Hepatocyte (in vitro differentiated cells): ENCODE measurements around the gene HCAR3. TPM values are rescaled to one million over a fixed set of nuclear protein-coding genes. Genes with fewer than 3 reads are reported as not detected.
"Not testable (repeated sequence)": the region's sequence is repeated elsewhere in the genome, so short reads cannot be mapped to it uniquely, and the experiment has no call there.

Experiments used
- DNase-seq: peaks from one replicate; pipeline ENCODE4 v3.0.0-alpha.2; 2016; ENCODE audit warnings: low spot score
- H2AFZ ChIP-seq: fragments of 200-600 bp; sonication (generic); 2 replicates; pipeline ENCODE4 v1.6.0; 2016; ENCODE audit warnings: antibody characterized with exemption, mild to moderate bottlenecking
- H3K27ac ChIP-seq: fragments of 200-600 bp; sonication (generic); 2 replicates; pipeline ENCODE4 v1.5.1; 2016; ENCODE audit warnings: mild to moderate bottlenecking
- H3K27me3 ChIP-seq: fragments of 200-600 bp; sonication (generic); 2 replicates; pipeline ENCODE4 v1.6.1; 2016
- H3K36me3 ChIP-seq: fragments of 200-600 bp; sonication (generic); replicated peaks from 2 replicates; pipeline ENCODE4 v1.5.1; 2016; ENCODE audit warnings: low read depth; ENCODE audit not compliant: insufficient read depth
- H3K4me1 ChIP-seq: fragments of 200-600 bp; sonication (generic); 2 replicates; pipeline ENCODE4 v1.5.1; 2016; ENCODE audit warnings: mild to moderate bottlenecking, moderate library complexity; ENCODE audit not compliant: insufficient read depth
- H3K4me2 ChIP-seq: fragments of 200-600 bp; sonication (generic); 2 replicates; pipeline ENCODE4 v1.6.0; 2016
- H3K4me3 ChIP-seq: fragments of 200-600 bp; sonication (generic); 2 replicates; pipeline ENCODE4 v1.5.1; 2016; ENCODE audit warnings: mild to moderate bottlenecking
- H3K79me2 ChIP-seq: fragments of 200-600 bp; sonication (generic); 2 replicates; pipeline ENCODE4 v1.6.0; 2017; ENCODE audit warnings: mild to moderate bottlenecking
- H3K9me2 ChIP-seq: fragments of 200-600 bp; sonication (generic); replicated peaks from 2 replicates; pipeline ENCODE4 v1.6.0; 2017; ENCODE audit warnings: mild to moderate bottlenecking; ENCODE audit not compliant: insufficient read depth
- H3K9me3 ChIP-seq: fragments of 200-600 bp; sonication (generic); 2 replicates; pipeline ENCODE4 v1.5.1; 2016; ENCODE audit warnings: low read depth, mild to moderate bottlenecking
- H4K20me1 ChIP-seq: fragments of 200-600 bp; sonication (generic); 2 replicates; pipeline ENCODE4 v1.6.0; 2016; ENCODE audit warnings: mild to moderate bottlenecking; ENCODE audit not compliant: insufficient read depth, poor library complexity, severe bottlenecking
- EZH2 ChIP-seq: fragments of 200-600 bp; sonication (generic); IDR thresholded peaks from 2 replicates; pipeline ENCODE4 v1.6.1; 2016; ENCODE audit warnings: antibody characterized with exemption, mild to moderate bottlenecking, borderline replicate concordance
- EZH2phosphoT487 ChIP-seq: fragments of 200-600 bp; sonication (generic); IDR thresholded peaks from one replicate; pipeline ENCODE4 v1.6.1; 2018; ENCODE audit warnings: antibody characterized with exemption, mild to moderate bottlenecking, low read depth, moderate library complexity; ENCODE audit not compliant: unreplicated experiment, severe bottlenecking
- WGBS: methylation state at CpG from one replicate; pipeline ENCODE4 v1.1.6; 2016; ENCODE audit warnings: low lambda C conversion rate; ENCODE audit errors: missing lambda C conversion rate; 5-methylcytosine and 5-hydroxymethylcytosine counted together
- polyA plus RNA-seq: library from polyadenylated mRNA; unstranded; fragments of >200 nt; fragmentation: Nextera tagmentation; extraction: Ambion mirVana; gene quantifications from 2 replicates; pipeline ENCODE4 v1.2.1, GENCODE V29; 2016
- total RNA-seq: library from RNA; depleted of rRNA; stranded (reverse); fragments of >200 nt; gene quantifications from 2 replicates; pipeline ENCODE4 v1.2.3, GENCODE V29; 2014
- TF ChIP-seq, protein P1 (sequence below): fragments of 200-600 bp; sonication (generic); IDR thresholded peaks from 2 replicates; pipeline ENCODE4 v1.5.1; 2016; ENCODE audit warnings: antibody characterized with exemption, mild to moderate bottlenecking; ENCODE audit not compliant: poor library complexity

Gene HCAR3
- 0.12 and 0.30 TPM in 2 replicates for total RNA-seq
- polyA plus RNA-seq = 0.34 and 1.2 TPM in 2 replicates

DNA sequence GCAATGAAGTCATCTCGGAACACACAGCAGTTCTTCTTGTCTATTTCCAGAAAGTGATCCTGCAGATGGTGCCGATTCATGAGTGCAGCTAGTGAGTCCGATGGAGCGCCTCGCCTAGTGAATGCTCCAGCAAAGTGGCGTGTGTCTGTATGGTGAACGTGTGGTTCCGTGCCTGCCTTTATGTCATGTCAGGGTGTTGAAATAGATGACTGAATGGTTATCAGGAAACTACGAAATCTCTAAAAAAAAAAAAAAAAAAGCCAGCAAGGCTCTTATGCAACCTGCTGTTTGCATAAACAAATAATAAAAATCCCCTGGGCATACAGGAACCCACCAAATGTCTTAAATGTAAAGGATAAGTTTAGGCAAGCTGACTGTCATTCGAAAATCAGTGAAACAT, at the start of gene HCAR3:
TSS of gene HCAR3 (minus strand) at position 154 of the 400 bp plus-strand sequence. CDS start at position 80, 74 bp downstream.
- H3K27ac ChIP-seq, H3K36me3 ChIP-seq, H3K4me3 ChIP-seq, H3K4me1 ChIP-seq, H4K20me1 ChIP-seq, DNase-seq, H3K79me2 ChIP-seq, H3K9me2 ChIP-seq, H3K27me3 ChIP-seq, H3K9me3 ChIP-seq, H2AFZ ChIP-seq, H3K4me2 ChIP-seq: not testable (repeated sequence)
- 87% methylated on average over 10 of the region's 10 CpGs for WGBS

DNA sequence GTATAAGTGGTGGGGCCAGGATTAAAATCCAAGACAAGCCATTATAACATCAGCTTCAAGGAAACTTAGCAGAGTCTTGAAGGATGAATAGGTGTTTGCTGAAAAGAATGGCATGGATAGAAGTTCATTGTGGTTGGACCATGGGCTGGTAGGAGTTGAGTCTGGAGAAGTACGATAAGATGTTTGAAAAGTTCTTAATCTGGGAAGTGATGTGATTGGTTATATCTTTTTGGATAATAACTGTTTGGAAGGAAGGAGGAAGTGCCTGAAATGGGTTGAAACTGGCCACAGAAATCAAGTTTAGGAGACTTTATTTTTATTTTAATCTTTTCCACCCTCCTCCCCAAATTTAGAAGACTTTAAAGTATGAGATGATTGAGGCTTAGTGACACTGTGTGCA, 41.0 kb upstream of the HCAR3 start:
- H3K9me2 ChIP-seq = no peaks in the 10 kb centered on the region
- no peak overlapping the region for H3K4me2 ChIP-seq
- H3K27me3 ChIP-seq = no peaks in the 10 kb centered on the region
- no peak for TF ChIP-seq EZH2
- no peak for TF ChIP-seq EZH2phosphoT487
- TF ChIP-seq, protein P1, sequence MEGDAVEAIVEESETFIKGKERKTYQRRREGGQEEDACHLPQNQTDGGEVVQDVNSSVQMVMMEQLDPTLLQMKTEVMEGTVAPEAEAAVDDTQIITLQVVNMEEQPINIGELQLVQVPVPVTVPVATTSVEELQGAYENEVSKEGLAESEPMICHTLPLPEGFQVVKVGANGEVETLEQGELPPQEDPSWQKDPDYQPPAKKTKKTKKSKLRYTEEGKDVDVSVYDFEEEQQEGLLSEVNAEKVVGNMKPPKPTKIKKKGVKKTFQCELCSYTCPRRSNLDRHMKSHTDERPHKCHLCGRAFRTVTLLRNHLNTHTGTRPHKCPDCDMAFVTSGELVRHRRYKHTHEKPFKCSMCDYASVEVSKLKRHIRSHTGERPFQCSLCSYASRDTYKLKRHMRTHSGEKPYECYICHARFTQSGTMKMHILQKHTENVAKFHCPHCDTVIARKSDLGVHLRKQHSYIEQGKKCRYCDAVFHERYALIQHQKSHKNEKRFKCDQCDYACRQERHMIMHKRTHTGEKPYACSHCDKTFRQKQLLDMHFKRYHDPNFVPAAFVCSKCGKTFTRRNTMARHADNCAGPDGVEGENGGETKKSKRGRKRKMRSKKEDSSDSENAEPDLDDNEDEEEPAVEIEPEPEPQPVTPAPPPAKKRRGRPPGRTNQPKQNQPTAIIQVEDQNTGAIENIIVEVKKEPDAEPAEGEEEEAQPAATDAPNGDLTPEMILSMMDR = no peak
- WGBS = 97% methylated on average over 1 of the region's 1 CpG
- H3K9me3 ChIP-seq = no peaks in the 10 kb centered on the region
- H4K20me1 ChIP-seq = peaks cover 11% of the 10 kb centered on the region
- H3K79me2 ChIP-seq = peaks cover 73% of the 10 kb centered on the region
- H3K36me3 ChIP-seq = no peaks in the 10 kb centered on the region
- H2AFZ ChIP-seq = no peak overlapping the region
- no peak for DNase-seq
- peaks cover 11% of the 10 kb centered on the region for H3K4me1 ChIP-seq
- H3K27ac ChIP-seq = no peak overlapping the region
- H3K4me3 ChIP-seq = no peak overlapping the region

DNA sequence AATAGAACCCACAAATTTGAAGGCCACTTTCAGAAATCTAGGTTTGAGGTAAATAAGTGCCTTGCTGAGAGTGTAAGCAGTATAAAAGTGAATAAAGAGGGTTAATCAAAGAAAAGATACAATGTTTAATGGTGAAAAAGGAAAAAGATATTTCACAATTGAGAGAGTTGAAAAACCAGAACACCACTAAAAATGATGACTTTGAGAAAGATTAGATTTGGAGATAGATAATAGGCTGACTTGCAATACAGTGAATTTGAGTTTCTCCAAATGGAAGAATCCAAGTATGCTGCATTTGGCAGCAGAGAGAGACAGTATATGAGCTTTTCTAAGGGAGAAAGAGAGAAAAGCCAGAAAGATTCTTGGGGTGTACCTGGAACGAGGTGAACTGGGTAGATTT, 38.2 kb upstream of the HCAR3 start:
- Histone ChIP-seq H3K9me3 (no peaks in the 10 kb centered on the region), H3K79me2 (peaks cover 60% of the 10 kb centered on the region), H3K4me2 (no peak overlapping the region), H3K27me3 (no peaks in the 10 kb centered on the region), H3K4me1 (peaks cover 11% of the 10 kb centered on the region), H3K4me3 (no peak overlapping the region), H3K27ac (no peak overlapping the region), H4K20me1 (peaks cover under 1% of the 10 kb centered on the region), H2AFZ (no peak overlapping the region), H3K36me3 (no peaks in the 10 kb centered on the region), H3K9me2 (no peaks in the 10 kb centered on the region)
- 86% methylated on average over 1 of the region's 1 CpG for WGBS
- no peak for TF ChIP-seq EZH2phosphoT487
- TF ChIP-seq EZH2 = no peak
- TF ChIP-seq, protein P1 = no peak
- no peak for DNase-seq

DNA sequence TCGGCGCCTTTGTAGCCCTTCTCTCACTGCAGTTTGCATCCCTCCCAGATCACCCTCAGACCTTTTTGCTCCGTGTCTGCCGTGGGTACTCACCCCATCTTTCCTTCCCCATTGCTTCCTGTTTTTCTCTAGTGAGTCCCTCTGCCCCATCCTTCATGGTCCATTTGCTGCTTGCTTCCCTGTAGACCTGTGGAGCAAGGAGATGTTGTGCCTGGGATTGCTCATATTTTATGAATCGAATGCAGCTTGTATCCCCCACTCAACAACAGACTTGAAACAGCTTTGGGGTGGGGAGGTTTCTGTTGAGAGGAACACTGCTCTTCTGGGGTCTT, 36.7 kb upstream of the HCAR3 start:
- Histone ChIP-seq H3K27me3 (no peaks in the 10 kb centered on the region), H3K4me2 (peak overlapping the region; percentile 91), H4K20me1 (no peaks in the 10 kb centered on the region), H2AFZ (peak overlapping the region; percentile 22), H3K36me3 (no peaks in the 10 kb centered on the region), H3K9me3 (no peaks in the 10 kb centered on the region), H3K27ac (peak overlapping the region; percentile 86), H3K9me2 (no peaks in the 10 kb centered on the region), H3K79me2 (peaks cover 46% of the 10 kb centered on the region), H3K4me3 (peak overlapping the region; percentile 45), H3K4me1 (peaks cover 11% of the 10 kb centered on the region)
- 10% methylated on average over 5 of the region's 5 CpGs for WGBS
- TF ChIP-seq EZH2 (no peak), EZH2phosphoT487 (no peak)
- TF ChIP-seq, protein P1 = no peak
- no peak for DNase-seq
